Loucy (cell line): ENCODE measurements around the gene PIGM.

Source experiments
- EZH2phosphoT487 ChIP-seq: fragments of 200-600 bp; IDR thresholded peaks from 2 replicates; pipeline ENCODE4 v1.6.1; 2018; ENCODE audit warnings: antibody characterized with exemption, mild to moderate bottlenecking, moderate library complexity, borderline replicate concordance
- TF ChIP-seq, protein P1 (sequence below): fragments of 200-600 bp; sonication (generic); conservative IDR thresholded peaks from 2 replicates; pipeline ENCODE4 v1.5.1; 2014; ENCODE audit warnings: mild to moderate bottlenecking, antibody characterized with exemption, low read length

DNA sequence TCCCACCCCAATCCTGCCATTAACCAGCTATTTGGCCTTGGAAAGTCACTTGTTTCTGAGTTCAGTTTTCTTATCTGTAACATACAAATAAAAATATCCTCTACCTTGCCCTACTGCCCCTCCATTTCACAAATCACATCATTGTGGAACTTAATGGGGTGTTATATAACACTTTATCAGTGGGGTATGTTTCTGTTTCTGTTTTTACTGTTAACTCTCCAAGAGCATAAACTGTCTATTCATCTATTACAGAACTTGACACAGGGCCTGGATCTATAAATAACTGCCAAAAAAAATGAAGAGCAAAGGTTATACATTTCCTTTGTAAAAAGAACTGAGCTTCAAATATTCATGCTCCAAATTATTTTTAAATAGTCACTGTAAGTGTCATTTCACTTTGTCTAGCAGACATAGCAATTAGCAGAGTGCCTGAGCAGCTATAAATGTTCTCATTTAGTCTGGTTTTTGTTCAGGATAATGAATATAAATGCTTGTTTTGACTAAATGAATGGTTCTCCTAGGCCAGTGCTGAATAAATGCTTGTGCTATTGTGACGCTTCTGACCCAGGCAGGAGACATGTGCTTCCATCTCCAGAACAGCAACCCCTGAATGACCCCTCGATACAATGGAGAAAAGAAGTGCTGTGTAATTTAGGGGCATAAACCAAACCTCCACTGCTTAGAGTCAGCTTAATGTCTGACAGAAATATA lies 7.4 kb downstream of the PIGM start:
- TF ChIP-seq, protein P1, sequence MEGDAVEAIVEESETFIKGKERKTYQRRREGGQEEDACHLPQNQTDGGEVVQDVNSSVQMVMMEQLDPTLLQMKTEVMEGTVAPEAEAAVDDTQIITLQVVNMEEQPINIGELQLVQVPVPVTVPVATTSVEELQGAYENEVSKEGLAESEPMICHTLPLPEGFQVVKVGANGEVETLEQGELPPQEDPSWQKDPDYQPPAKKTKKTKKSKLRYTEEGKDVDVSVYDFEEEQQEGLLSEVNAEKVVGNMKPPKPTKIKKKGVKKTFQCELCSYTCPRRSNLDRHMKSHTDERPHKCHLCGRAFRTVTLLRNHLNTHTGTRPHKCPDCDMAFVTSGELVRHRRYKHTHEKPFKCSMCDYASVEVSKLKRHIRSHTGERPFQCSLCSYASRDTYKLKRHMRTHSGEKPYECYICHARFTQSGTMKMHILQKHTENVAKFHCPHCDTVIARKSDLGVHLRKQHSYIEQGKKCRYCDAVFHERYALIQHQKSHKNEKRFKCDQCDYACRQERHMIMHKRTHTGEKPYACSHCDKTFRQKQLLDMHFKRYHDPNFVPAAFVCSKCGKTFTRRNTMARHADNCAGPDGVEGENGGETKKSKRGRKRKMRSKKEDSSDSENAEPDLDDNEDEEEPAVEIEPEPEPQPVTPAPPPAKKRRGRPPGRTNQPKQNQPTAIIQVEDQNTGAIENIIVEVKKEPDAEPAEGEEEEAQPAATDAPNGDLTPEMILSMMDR = no peak
- TF ChIP-seq EZH2phosphoT487 = no peak
